ENCODE results near the gene PCBD1. TPM values are rescaled to one million over a fixed set of nuclear protein-coding genes. Genes with fewer than 3 reads are reported as not detected.

The PCBD1 gene
- total and polyA plus RNA-seq, 9 donors: 25.5 to 104 (median 60.6) TPM

DNA sequence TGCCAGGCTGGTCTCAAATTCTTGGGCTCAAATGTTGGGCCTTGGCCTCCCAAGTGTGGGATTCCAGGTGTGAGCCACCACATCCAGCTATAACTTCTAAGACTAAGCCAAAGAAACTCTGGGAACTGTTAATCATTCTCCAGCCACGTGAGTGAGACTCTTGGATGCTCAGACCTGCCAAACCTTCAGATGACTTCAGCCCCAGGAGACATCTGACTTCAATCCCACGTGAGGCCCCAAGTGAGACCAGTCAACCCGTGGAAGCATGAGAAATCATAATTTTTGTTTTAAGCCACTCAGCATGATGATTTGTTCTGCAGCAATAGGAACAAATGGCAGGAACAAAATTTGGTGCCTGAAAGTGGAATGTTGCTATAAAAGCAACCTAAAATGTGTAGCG lies 4.3 kb upstream of the PCBD1 start:
- intact Hi-C loops (cut with DNase I): no loop called here
- H3K27me3 ChIP-seq: no peaks in the 10 kb centered on the region
- peaks cover 8% of the 10 kb centered on the region for H3K4me1 ChIP-seq (ENCODE audit: insufficient read depth)
- WGBS, 3 donors: 90% methylated on average over 4 of the region's 4 CpGs
- H3K36me3 ChIP-seq: no peaks in the 10 kb centered on the region
- no peaks in the 10 kb centered on the region for H3K9me3 ChIP-seq
- no peak overlapping the region for H3K4me3 ChIP-seq
- TF ChIP-seq, protein P1, sequence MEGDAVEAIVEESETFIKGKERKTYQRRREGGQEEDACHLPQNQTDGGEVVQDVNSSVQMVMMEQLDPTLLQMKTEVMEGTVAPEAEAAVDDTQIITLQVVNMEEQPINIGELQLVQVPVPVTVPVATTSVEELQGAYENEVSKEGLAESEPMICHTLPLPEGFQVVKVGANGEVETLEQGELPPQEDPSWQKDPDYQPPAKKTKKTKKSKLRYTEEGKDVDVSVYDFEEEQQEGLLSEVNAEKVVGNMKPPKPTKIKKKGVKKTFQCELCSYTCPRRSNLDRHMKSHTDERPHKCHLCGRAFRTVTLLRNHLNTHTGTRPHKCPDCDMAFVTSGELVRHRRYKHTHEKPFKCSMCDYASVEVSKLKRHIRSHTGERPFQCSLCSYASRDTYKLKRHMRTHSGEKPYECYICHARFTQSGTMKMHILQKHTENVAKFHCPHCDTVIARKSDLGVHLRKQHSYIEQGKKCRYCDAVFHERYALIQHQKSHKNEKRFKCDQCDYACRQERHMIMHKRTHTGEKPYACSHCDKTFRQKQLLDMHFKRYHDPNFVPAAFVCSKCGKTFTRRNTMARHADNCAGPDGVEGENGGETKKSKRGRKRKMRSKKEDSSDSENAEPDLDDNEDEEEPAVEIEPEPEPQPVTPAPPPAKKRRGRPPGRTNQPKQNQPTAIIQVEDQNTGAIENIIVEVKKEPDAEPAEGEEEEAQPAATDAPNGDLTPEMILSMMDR (IDR thresholded peaks at IDR 0.05): no peak
- TF ChIP-seq POLR2A (IDR thresholded peaks at IDR 0.05) (no peak), EP300 (IDR thresholded peaks at IDR 0.05) (no peak)
- no peak overlapping the region for H3K27ac ChIP-seq
- DNase-seq: no peak

DNA sequence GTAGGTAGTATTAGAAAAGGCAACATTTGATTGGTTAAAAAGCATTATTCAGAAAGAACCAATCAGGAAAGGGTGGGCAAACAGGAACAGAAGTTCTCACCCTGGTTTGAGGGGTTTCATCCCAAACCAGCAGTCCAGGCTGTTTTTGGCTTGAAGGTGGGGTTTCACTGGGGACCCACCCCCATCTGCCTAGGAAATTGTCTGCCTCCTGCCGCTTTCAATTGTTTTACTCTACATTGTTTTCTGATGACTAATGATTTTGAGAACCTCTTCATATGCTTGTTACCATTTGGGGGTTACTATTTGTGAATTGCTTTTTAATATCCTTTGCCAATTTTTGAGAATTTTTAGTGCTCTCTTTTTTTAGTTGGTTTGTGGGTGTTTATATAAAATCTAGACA lies 3.3 kb upstream of the PCBD1 start:
- WGBS, 3 donors: 20 to 35% (median 23%) methylated on average over 1 of the region's 1 CpG
- peaks cover 10% of the 10 kb centered on the region for H3K4me1 ChIP-seq (ENCODE audit: insufficient read depth)
- no peak for DNase-seq
- H3K4me3 ChIP-seq: no peak overlapping the region
- H3K27ac ChIP-seq: no peak overlapping the region
- H3K27me3 ChIP-seq: no peaks in the 10 kb centered on the region
- TF ChIP-seq POLR2A (IDR thresholded peaks at IDR 0.05) (no peak), EP300 (IDR thresholded peaks at IDR 0.05) (no peak)
- no peaks in the 10 kb centered on the region for H3K9me3 ChIP-seq
- no peaks in the 10 kb centered on the region for H3K36me3 ChIP-seq
- intact Hi-C loops (cut with DNase I): no loop called here

GRCh38 chr10:70890917-70891431 lies 2.6 kb upstream of the PCBD1 start:
- WGBS, 3 donors: 53 to 64% (median 57%) methylated on average over 7 of the region's 7 CpGs
- no peaks in the 10 kb centered on the region for H3K9me3 ChIP-seq
- no peak overlapping the region for H3K27ac ChIP-seq
- H3K36me3 ChIP-seq: no peaks in the 10 kb centered on the region
- intact Hi-C loops (cut with DNase I): no loop called here
- peak; percentile 38 to 74 (median 66) for DNase-seq
- H3K4me3 ChIP-seq: no peak overlapping the region
- no peak for TF ChIP-seq POLR2A (IDR thresholded peaks at IDR 0.05)
- TF ChIP-seq, protein P1 (IDR thresholded peaks at IDR 0.05): no peak
- no peak for TF ChIP-seq EP300 (IDR thresholded peaks at IDR 0.05)
- H3K4me1 ChIP-seq (ENCODE audit: insufficient read depth): peaks cover 10% of the 10 kb centered on the region
- H3K27me3 ChIP-seq: no peaks in the 10 kb centered on the region

DNA sequence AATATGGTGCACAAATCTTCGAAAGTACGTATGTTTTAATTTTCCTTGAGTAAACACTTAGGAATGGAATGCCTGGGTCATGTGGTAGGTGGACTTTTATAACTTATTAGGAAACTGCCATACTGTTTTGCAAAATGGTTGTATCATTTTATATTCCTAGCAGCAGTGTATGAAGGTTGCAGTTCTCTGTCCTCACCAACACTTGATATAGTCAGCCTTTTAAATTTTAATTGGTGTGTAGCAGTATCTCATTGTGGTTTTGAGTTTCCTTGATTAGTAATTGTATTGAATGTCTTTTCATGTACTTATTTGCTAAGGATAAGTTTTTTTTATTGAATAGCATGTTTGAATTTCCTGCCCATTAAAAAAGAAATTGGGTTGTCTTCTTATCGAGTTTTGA lies 926 bp upstream of the PCBD1 start:
- Histone ChIP-seq H3K36me3 (no peaks in the 10 kb centered on the region), H3K27ac (no peak overlapping the region), H3K4me3 (no peak overlapping the region), H3K4me1 (ENCODE audit: insufficient read depth) (peaks cover 10% of the 10 kb centered on the region), H3K9me3 (no peaks in the 10 kb centered on the region), H3K27me3 (no peaks in the 10 kb centered on the region)
- DNase-seq: no peak
- intact Hi-C loops (cut with DNase I): loop anchor here in 2 of 4 donors (10.0 kb wide), 2 partner anchors 74 to 334 kb away; partner anchors contain the start of gene SGPL1 (in 1 of the 2)
- 82 to 94% (median 94%) methylated on average over 3 of the region's 3 CpGs for WGBS, 3 donors
- TF ChIP-seq POLR2A (IDR thresholded peaks at IDR 0.05): no peak
- TF ChIP-seq, protein P1 (IDR thresholded peaks at IDR 0.05): no peak
- TF ChIP-seq EP300 (IDR thresholded peaks at IDR 0.05): no peak

GRCh38 chr10:70886921-70887665 lies 1.3 kb downstream of the PCBD1 start:
- Histone ChIP-seq H3K4me1 (ENCODE audit: insufficient read depth) (peaks cover 10% of the 10 kb centered on the region), H3K4me3 (peak overlapping the region; percentile 77), H3K9me3 (no peaks in the 10 kb centered on the region), H3K27me3 (no peaks in the 10 kb centered on the region), H3K36me3 (no peaks in the 10 kb centered on the region), H3K27ac (peak overlapping the region; percentile 91)
- no peak for DNase-seq
- intact Hi-C loops (cut with DNase I): loop anchor here in 2 of 4 donors (10.0 kb wide), 2 partner anchors 72 to 332 kb away; partner anchors contain the start of gene SGPL1 (in 1 of the 2)
- WGBS, 3 donors: 57 to 61% (median 59%) methylated on average over 12 of the region's 12 CpGs
- TF ChIP-seq, protein P1 (IDR thresholded peaks at IDR 0.05): no peak
- no peak for TF ChIP-seq POLR2A (IDR thresholded peaks at IDR 0.05)
- no peak for TF ChIP-seq EP300 (IDR thresholded peaks at IDR 0.05)
